LHCN-M2 (cell line): ENCODE results near the gene TMEM263. TPM values are rescaled to one million over a fixed set of nuclear protein-coding genes. Genes with fewer than 3 reads are reported as not detected.

Experiments
- DNase-seq: peaks from one replicate; pipeline ENCODE4 v3.0.0-alpha.2; 2012; ENCODE audit warnings: low read depth
- total RNA-seq: library from RNA; depleted of rRNA; stranded (reverse); fragments of >200 nt; gene quantifications from 2 replicates; pipeline ENCODE4 v1.2.3, GENCODE V29; 2014

TMEM263 gene
- total RNA-seq, 1 experiment from 2014 or later = 70.2 TPM

DNA sequence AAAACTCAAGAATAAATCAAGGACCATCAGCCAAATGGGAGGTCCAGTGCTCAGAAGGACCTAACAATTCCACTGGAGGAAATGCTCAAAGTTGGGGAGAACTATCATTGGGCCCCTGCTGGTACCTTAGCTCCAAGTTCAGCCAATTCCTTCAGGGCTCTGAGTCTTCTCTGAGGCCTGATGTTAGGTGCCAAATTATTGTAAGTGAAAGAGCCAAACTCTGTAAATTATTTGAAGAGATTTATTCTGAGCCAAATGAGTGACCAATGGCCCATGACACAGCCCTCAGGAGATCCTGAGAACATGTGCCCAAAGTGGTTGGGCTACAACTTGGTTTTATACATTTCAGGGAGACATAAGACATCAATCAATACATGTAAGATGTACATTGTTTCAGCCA lies 8.2 kb upstream of the TMEM263 start:
- no peak for DNase-seq

GRCh38 chr12:106950591-106950990 lies 5.1 kb upstream of the TMEM263 start:
- DNase-seq = no peak

- DNase-seq = peak; percentile 61
Measured at GRCh38 chr12:106953352-106954250, 2.1 kb upstream of the TMEM263 start.

DNA sequence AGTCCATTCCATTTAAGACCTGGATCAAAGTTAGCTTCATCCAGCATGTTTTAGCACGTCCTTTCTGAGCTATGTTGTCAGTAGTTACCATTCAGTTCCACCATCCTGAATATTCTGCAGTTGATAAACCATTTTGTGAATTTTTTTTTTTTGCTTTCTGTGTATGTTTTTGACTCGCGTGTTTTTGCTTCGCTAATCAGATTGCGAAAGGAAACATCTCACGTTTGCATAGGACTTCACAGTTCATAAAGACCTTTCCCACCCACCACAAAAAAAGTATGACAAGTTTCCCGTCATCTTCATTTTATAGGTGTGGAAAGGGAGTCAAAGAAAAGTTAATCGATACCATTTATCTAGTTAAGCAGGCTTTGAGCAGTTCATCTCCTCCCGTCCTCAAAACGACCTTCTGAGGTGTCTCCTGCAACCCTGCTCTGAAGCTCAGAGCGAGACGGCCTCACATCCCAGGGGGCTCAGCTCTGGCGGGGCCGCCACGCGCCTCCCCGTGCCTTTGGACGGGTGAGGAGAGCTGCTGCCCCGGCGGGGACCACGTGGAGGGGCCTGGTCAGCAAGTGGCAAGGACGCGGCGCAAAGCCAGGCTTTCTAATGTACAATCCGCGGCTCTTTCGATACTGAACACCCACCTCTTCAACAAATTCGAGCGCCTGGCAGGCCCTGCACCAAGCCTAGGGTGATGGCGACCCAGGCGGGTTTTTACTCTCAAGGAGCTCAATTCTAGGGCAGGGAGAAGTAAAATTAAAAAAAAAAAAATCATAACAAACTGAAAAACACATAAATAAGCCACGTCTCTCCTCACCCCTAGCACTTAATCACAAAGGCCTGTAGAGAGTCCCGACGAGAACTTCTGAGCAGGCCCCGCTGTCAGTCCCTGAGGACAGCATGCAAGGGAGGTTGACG lies 988 bp upstream of the TMEM263 start:
- DNase-seq = peak; percentile 28

DNA sequence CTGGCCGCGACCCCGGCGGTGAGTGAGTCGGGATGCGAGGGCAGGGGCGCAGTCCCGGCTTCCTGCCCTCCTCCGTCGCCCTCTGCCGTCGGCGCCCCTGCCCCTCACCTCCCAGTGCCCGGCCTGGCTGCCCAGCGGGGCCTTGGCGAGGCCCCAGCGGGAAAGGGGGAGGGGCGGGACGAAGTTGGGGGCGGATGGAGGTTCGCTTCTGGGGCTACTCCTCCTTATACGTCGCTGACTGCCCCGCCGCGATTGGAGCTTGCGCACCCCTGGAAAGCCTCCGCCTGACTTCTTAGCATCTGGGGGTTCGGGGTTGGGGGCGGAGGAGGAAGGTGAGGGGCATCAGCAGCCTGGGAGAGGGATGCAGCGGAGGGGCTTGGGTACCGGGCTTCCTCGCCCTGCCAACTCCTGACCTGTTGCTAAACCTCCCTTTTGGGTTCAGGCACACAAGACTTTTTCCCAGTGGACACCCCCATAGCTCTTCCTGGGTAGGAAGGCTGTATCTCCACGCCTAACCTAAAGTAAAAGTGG lies 406 bp downstream of the TMEM263 start:
- peak; percentile 74 for DNase-seq

DNA sequence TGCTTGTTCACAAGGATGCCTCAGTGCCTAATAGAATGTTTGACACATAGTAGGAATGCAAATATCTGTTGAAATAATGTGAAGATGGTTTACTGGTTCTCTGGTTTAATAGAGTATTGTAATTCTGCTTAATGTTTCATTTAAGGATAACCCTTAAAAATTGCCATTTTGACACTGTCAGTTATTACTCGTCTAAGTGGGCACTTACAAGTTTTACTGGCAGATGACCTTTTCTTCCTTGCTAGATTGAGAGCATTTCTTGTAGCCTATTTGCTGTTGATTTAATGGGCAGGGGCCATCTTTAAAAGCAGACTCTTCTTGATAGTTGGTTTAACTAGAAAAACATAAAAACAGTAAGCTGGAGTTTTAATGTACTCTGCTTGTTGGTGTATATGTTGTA lies 1.9 kb downstream of the TMEM263 start:
- DNase-seq = no peak

GRCh38 chr12:106960443-106960842 lies 4.7 kb downstream of the TMEM263 start:
- DNase-seq = no peak

GRCh38 chr12:106962286-106962685 lies 6.6 kb downstream of the TMEM263 start:
- DNase-seq = no peak

GRCh38 chr12:106964526-106964925 lies 8.8 kb downstream of the TMEM263 start:
- no peak for DNase-seq

- no peak for DNase-seq
Measured at GRCh38 chr12:106971065-106971464, 15.4 kb downstream of the TMEM263 start.

DNA sequence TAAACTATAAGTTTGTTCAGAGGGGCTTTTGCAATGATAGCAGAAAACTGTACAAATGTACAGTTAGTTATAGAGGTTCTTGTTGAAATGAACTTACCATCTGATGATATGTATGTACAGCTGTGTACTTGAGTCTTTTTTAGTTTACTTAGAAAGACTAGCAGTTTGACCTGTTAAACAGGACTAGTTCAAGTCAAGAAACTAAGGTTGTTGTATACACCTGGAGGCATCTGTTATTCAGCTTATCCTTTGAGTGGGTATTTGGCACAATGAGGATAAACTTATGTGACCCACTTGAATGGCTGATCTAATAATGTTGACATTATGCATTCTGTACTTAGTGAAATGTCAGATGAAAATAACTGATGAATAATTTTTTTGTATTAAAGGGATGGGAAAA lies 17.8 kb downstream of the TMEM263 start:
- no peak for DNase-seq

DNA sequence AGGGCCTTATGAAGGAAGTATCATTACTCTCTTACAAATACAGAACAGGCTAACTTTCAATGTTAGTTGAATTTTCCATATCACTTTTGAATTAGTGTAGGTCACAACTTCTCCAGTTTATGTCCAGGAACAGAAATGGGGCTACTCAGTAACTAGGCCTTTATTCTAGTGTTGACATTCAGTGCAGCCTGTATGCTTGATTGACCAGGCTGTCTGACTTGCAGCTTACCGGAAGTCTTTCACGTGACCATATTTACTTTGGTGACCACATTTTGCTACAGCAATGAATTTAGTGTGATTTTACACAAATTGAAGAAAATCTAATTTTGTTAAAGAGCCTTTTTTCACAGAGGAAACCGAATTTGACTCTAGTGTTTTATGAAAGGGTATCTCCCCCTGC lies 18.8 kb downstream of the TMEM263 start:
- no peak for DNase-seq

GRCh38 chr12:106975098-106975497 lies 19.4 kb downstream of the TMEM263 start:
- no peak for DNase-seq

GRCh38 chr12:106975993-106976658 lies 20.4 kb downstream of the TMEM263 start:
- DNase-seq = peak; percentile 63

GRCh38 chr12:106976668-106977067 lies 21.0 kb downstream of the TMEM263 start:
- no peak for DNase-seq

GRCh38 chr12:106978035-106978800 lies 22.5 kb downstream of the TMEM263 start:
- peak; percentile 63 for DNase-seq

GRCh38 chr12:106980944-106981343 lies 25.2 kb downstream of the TMEM263 start:
- DNase-seq = no peak

- DNase-seq = peak; percentile 64
Measured at GRCh38 chr12:106981788-106982187, 26.1 kb downstream of the TMEM263 start.

DNA sequence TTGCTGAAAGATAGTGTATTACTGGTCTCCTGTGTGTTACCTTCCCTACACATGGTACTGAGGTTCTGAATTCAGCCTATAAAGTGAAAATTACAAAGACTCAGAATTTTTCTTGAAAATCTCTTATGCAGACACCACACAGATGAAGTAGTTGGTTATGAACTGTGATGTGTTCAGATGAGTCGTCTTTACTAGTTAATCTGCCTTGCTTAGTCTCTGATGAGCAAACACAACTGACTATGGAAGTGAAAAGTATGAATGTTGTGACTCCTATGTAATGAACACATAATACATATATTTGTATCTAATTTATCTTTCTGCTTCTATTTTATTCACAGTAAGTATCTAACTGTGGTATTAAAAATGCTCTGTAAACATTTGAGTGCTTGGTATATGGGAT lies 26.5 kb downstream of the TMEM263 start:
- DNase-seq = no peak

GRCh38 chr12:106984588-106985137 lies 29.0 kb downstream of the TMEM263 start:
- DNase-seq = no peak
